Measurements from ENCODE around the gene STK39.
"Not testable (repeated sequence)": the region's sequence is repeated elsewhere in the genome, so short reads cannot be mapped to it uniquely, and the experiment has no call there.

The STK39 gene

DNA sequence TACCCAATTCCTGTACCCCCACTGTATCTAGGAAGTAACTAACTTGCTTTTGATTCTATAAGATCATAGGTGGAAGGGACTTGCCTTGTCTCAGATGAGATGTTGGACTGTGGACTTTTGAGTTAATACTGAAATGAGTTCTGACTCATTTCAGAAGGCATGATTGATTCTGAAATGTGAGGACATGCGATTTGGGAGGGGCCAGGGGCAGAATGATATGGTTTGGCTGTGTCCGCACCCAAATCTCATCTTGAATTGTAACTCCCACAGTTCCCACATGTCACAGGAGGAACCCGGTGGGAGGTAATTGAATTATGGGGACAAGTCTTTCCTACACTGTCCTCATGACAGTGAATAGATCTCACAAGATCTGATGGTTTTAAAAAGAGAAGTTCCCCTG is 165.9 kb downstream of the STK39 start:
- H3K36me3 ChIP-seq (ENCODE audit: control insufficient read depth in 4 of 4, insufficient read depth in 4 of 4, low read length in 3 of 4); DNase-seq; H3K27ac ChIP-seq (ENCODE audit: insufficient read depth in 1 of 2, low read depth in 1 of 2, low read length in 2 of 2, poor library complexity in 1 of 2, severe bottlenecking in 2 of 2); H3K27me3 ChIP-seq (replicated peaks in 2 of 5; ENCODE audit: control insufficient read depth in 4 of 5, insufficient read depth in 5 of 5, low read length in 4 of 5); H3K4me3 ChIP-seq (ENCODE audit: control insufficient read depth in 1 of 7, extremely low read depth in 1 of 7, insufficient read depth in 4 of 7, low read depth in 2 of 7, low read length in 6 of 7); CTCF ChIA-PET; H3K4me1 ChIP-seq (ENCODE audit: control extremely low read depth in 1 of 4, control insufficient read depth in 4 of 4, insufficient read depth in 4 of 4, low read length in 3 of 4): not testable (repeated sequence)
- WGBS (ENCODE audit: insufficient coverage): 100% methylated on average over 2 of the region's 3 CpGs
- POLR2A ChIA-PET: interaction anchor here (0.6 kb wide), 1 partner anchor 288 kb away, joined by 4 read pairs; no protein-coding TSS in a partner anchor
- peaks cover 0 to 15% (median 2%) of the 10 kb centered on the region in 5 experiments for H3K9me3 ChIP-seq (ENCODE audit: control extremely low read depth in 1 of 5, control insufficient read depth in 4 of 5, insufficient read depth in 2 of 5, low read depth in 1 of 5, low read length in 4 of 5)

DNA sequence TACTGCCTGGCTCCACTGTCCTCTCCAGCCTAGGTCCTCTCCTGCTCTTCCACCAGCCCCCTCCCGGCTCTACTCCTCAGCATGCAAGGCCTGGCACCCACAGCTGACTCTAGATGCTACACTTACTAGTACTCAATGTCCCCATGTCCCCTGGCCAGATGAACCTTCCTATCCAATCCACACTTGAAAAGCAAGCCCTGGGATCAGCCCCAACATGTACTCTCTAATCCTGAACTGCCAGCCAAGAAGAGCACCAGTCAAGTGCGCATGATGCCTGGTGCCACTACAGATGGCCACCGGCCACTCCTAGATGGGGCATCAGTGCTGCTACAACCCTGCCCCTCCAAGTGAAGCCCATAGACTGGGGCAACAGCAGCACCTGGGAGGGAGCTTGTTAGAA is 168.2 kb downstream of the STK39 start:
- DNase-seq: no peak
- 100% methylated on average over 3 of the region's 3 CpGs for WGBS (ENCODE audit: insufficient coverage)
- H3K4me1 ChIP-seq (ENCODE audit: control extremely low read depth in 1 of 4, control insufficient read depth in 4 of 4, insufficient read depth in 4 of 4, low read length in 3 of 4): no peaks in the 10 kb centered on the region
- POLR2A ChIA-PET: no interaction called here
- H3K36me3 ChIP-seq (ENCODE audit: control insufficient read depth in 4 of 4, insufficient read depth in 4 of 4, low read length in 3 of 4): peaks cover 0 to 11% (median 4%) of the 10 kb centered on the region in 4 experiments
- H3K9me3 ChIP-seq (ENCODE audit: control extremely low read depth in 1 of 5, control insufficient read depth in 4 of 5, insufficient read depth in 2 of 5, low read depth in 1 of 5, low read length in 4 of 5): peaks cover 0 to 15% (median 2%) of the 10 kb centered on the region in 5 experiments
- CTCF ChIA-PET: no interaction called here
- no peak overlapping the region for H3K4me3 ChIP-seq (ENCODE audit: control insufficient read depth in 1 of 7, extremely low read depth in 1 of 7, insufficient read depth in 4 of 7, low read depth in 2 of 7, low read length in 6 of 7)
- no peak overlapping the region for H3K27ac ChIP-seq (ENCODE audit: insufficient read depth in 1 of 2, low read depth in 1 of 2, low read length in 2 of 2, poor library complexity in 1 of 2, severe bottlenecking in 2 of 2)
- H3K27me3 ChIP-seq (replicated peaks in 2 of 5; ENCODE audit: control insufficient read depth in 4 of 5, insufficient read depth in 5 of 5, low read length in 4 of 5): no peaks in the 10 kb centered on the region

DNA sequence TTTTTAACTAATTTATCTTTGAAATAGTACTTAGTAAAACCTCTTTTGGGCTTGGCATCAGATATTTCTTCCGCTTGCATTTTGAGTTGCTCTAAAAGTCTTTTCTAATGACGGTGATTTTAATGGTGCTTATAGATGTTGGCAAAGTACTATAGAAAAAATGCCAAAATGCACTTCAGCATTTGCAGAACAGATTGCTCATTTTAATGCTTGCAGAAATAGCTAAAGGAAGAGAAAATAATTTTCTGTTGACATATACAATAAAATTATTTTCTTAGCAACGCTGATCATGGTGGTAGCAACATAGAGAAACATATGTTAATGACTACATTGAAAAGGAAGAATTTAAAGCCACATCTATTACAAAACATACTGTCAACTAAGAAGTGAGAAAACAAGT is 170.7 kb downstream of the STK39 start:
- Histone ChIP-seq H3K9me3 (ENCODE audit: control extremely low read depth in 1 of 5, control insufficient read depth in 4 of 5, insufficient read depth in 2 of 5, low read depth in 1 of 5, low read length in 4 of 5) (peaks cover 0 to 7% (median 0%) of the 10 kb centered on the region in 5 experiments), H3K36me3 (ENCODE audit: control insufficient read depth in 4 of 4, insufficient read depth in 4 of 4, low read length in 3 of 4) (peaks cover 0 to 15% (median 7%) of the 10 kb centered on the region in 4 experiments), H3K4me1 (ENCODE audit: control extremely low read depth in 1 of 4, control insufficient read depth in 4 of 4, insufficient read depth in 4 of 4, low read length in 3 of 4) (no peaks in the 10 kb centered on the region), H3K27ac (ENCODE audit: insufficient read depth in 1 of 2, low read depth in 1 of 2, low read length in 2 of 2, poor library complexity in 1 of 2, severe bottlenecking in 2 of 2) (no peak overlapping the region), H3K4me3 (ENCODE audit: control insufficient read depth in 1 of 7, extremely low read depth in 1 of 7, insufficient read depth in 4 of 7, low read depth in 2 of 7, low read length in 6 of 7) (no peak overlapping the region), H3K27me3 (replicated peaks in 2 of 5; ENCODE audit: control insufficient read depth in 4 of 5, insufficient read depth in 5 of 5, low read length in 4 of 5) (no peaks in the 10 kb centered on the region)
- no peak for DNase-seq
- POLR2A ChIA-PET: no interaction called here
- CTCF ChIA-PET: no interaction called here
- no CpG with 5 or more reads among the region's 3 CpGs for WGBS (ENCODE audit: insufficient coverage)

DNA sequence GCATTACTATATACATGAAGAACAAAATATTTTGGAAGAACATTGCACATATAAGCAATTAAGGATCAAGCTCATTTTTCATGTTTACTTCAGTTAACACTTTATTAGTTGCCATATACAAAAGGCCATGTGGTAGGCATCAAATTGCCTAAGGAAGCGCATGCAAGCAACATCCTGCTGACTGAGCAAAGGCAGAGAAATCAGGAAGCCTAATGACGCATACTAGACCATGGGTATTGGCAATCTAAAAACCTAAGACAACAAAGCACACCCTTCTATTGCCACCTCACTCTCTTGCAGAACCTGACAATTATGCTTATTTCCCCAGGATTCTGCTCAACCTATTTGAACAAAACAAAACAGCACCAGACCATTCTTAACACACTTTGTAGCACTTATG is 171.9 kb downstream of the STK39 start:
- Histone ChIP-seq H3K4me1 (ENCODE audit: control extremely low read depth in 1 of 4, control insufficient read depth in 4 of 4, insufficient read depth in 4 of 4, low read length in 3 of 4) (no peaks in the 10 kb centered on the region), H3K36me3 (ENCODE audit: control insufficient read depth in 4 of 4, insufficient read depth in 4 of 4, low read length in 3 of 4) (peaks cover 0 to 17% (median 7%) of the 10 kb centered on the region in 4 experiments), H3K9me3 (ENCODE audit: control extremely low read depth in 1 of 5, control insufficient read depth in 4 of 5, insufficient read depth in 2 of 5, low read depth in 1 of 5, low read length in 4 of 5) (peaks cover 0 to under 1% (median 0%) of the 10 kb centered on the region in 5 experiments), H3K4me3 (ENCODE audit: control insufficient read depth in 1 of 7, extremely low read depth in 1 of 7, insufficient read depth in 4 of 7, low read depth in 2 of 7, low read length in 6 of 7) (no peak overlapping the region), H3K27ac (ENCODE audit: insufficient read depth in 1 of 2, low read depth in 1 of 2, low read length in 2 of 2, poor library complexity in 1 of 2, severe bottlenecking in 2 of 2) (no peak overlapping the region), H3K27me3 (replicated peaks in 2 of 5; ENCODE audit: control insufficient read depth in 4 of 5, insufficient read depth in 5 of 5, low read length in 4 of 5) (no peaks in the 10 kb centered on the region)
- POLR2A ChIA-PET: no interaction called here
- no peak for DNase-seq
- CTCF ChIA-PET: interaction anchor here (1.4 kb wide), 1 partner anchor 12 kb away, joined by 4 read pairs; no protein-coding TSS in a partner anchor
- WGBS (ENCODE audit: insufficient coverage): 100% methylated on average over 2 of the region's 2 CpGs

DNA sequence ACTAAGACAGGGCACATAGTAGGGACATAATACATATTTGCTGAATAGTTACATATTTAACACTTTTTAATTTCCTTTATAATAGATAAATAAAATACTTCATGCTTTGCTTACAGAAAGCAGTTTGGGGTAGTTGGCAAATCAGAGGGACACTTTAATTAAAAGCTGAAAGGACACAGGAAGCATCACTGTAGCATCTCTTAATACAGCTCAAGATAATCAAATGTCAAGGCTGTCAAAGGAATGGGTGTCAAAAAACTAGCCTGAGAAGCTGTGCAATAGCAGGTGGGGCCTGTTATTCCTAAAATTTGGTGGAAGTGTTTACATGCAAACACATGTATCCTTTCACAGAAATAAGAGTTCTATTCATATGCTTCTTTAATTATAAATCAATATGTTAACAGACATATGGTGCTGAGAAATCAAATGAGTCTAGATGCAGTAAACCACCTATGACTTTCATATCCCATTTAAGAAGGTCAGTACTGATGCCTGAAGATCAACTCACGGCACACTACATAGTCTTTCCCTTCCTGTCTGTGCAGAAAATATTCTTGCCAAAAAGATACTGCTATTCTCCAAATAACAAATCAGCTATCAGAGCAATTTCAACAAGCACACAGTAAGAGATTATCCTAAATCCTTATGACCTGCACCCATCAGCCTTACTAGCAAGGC is 174.6 kb downstream of the STK39 start:
- DNase-seq: no peak
- Histone ChIP-seq H3K4me3 (ENCODE audit: control insufficient read depth in 1 of 7, extremely low read depth in 1 of 7, insufficient read depth in 4 of 7, low read depth in 2 of 7, low read length in 6 of 7) (no peak overlapping the region), H3K36me3 (ENCODE audit: control insufficient read depth in 4 of 4, insufficient read depth in 4 of 4, low read length in 3 of 4) (peaks cover 0 to 22% (median 9%) of the 10 kb centered on the region in 4 experiments), H3K27me3 (replicated peaks in 2 of 5; ENCODE audit: control insufficient read depth in 4 of 5, insufficient read depth in 5 of 5, low read length in 4 of 5) (no peaks in the 10 kb centered on the region), H3K9me3 (ENCODE audit: control extremely low read depth in 1 of 5, control insufficient read depth in 4 of 5, insufficient read depth in 2 of 5, low read depth in 1 of 5, low read length in 4 of 5) (peaks cover 0 to 2% (median 0%) of the 10 kb centered on the region in 5 experiments), H3K27ac (ENCODE audit: insufficient read depth in 1 of 2, low read depth in 1 of 2, low read length in 2 of 2, poor library complexity in 1 of 2, severe bottlenecking in 2 of 2) (no peak overlapping the region), H3K4me1 (ENCODE audit: control extremely low read depth in 1 of 4, control insufficient read depth in 4 of 4, insufficient read depth in 4 of 4, low read length in 3 of 4) (no peaks in the 10 kb centered on the region)
- ChIA-PET CTCF (interaction anchor here (0.9 kb wide), 1 partner anchor 18 kb away, joined by 3 read pairs; no protein-coding TSS in a partner anchor), POLR2A (no interaction called here)
- 100% methylated on average over 1 of the region's 1 CpG for WGBS (ENCODE audit: insufficient coverage)

DNA sequence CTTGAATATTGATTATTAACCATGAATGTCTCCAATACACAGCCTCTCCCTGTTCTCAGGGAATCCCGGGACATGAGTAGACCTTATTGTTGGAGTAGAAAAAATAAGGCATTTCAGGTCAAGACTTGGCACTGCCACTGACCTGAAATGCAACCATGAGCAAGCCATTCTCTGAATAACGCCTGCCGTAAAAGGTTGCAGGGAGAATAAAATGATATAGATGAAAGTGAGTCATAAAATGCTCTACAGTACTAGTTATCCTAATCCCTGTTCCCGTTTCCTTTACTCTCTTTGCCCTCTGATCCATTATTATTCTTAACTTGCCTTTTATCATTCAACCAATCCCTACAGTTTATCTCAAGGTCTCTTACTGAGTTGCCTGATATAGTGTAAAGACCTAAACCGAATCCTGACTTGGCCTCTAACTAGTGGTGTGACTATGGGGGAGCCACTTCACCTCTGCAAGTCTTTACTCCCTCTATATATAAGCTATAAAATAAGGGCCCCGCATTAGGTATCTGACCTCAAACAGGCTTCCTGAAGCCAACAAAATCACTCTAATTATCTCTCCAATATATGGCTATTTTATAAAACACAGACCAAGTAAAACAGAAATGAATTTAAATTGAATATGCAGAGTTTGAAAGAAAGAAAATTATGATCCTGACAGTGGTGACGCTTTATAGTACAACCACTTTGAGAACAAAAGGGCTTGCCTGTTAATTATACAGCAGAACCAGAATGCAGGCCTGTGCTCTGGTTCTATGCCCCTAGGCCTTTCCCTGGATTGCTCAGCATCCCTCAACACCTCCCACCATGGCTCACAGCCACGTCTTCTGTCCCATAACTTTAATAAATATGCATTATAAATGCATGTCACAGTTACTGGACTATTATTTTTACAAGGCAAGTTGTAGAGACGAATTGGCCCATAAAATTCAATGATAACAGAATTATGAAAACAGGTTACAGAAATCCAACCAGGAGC is 183.1 kb downstream of the STK39 start:
- H3K36me3 ChIP-seq (ENCODE audit: control insufficient read depth in 4 of 4, insufficient read depth in 4 of 4, low read length in 3 of 4): peaks cover 8 to 19% (median 17%) of the 10 kb centered on the region in 4 experiments
- no peaks in the 10 kb centered on the region for H3K4me1 ChIP-seq (ENCODE audit: control extremely low read depth in 1 of 4, control insufficient read depth in 4 of 4, insufficient read depth in 4 of 4, low read length in 3 of 4)
- no peaks in the 10 kb centered on the region for H3K27me3 ChIP-seq (replicated peaks in 2 of 5; ENCODE audit: control insufficient read depth in 4 of 5, insufficient read depth in 5 of 5, low read length in 4 of 5)
- CTCF ChIA-PET: interaction anchor here (1.3 kb wide), 1 partner anchor 67 kb away, joined by 3 read pairs; no protein-coding TSS in a partner anchor
- no peak for DNase-seq
- H3K4me3 ChIP-seq (ENCODE audit: control insufficient read depth in 1 of 7, extremely low read depth in 1 of 7, insufficient read depth in 4 of 7, low read depth in 2 of 7, low read length in 6 of 7): no peak overlapping the region
- H3K9me3 ChIP-seq (ENCODE audit: control extremely low read depth in 1 of 5, control insufficient read depth in 4 of 5, insufficient read depth in 2 of 5, low read depth in 1 of 5, low read length in 4 of 5): peaks cover 0 to 2% (median 0%) of the 10 kb centered on the region in 5 experiments
- no peak overlapping the region for H3K27ac ChIP-seq (ENCODE audit: insufficient read depth in 1 of 2, low read depth in 1 of 2, low read length in 2 of 2, poor library complexity in 1 of 2, severe bottlenecking in 2 of 2)
- POLR2A ChIA-PET: no interaction called here
- WGBS (ENCODE audit: insufficient coverage): 100% methylated on average over 2 of the region's 9 CpGs

DNA sequence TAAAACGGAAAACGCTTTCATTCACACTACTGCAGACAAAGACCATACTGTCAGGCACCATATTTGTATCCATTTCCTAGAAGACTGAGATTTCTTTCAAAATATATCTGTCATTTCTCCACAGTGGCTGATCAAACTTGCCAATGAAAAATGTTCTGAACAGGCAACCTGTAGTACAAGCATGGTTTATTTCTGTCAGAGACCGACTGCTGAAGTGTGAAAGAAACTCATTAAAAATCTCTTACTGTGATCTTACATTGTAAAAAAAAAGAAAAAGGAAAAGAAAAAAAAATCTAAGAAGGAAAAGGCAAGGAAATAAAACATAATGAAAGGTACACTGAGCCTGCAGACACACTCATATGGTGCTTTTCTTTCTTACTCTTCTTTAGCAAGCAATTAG is 184.5 kb downstream of the STK39 start:
- H3K36me3 ChIP-seq (ENCODE audit: control insufficient read depth in 4 of 4, insufficient read depth in 4 of 4, low read length in 3 of 4): peaks cover 8 to 23% (median 15%) of the 10 kb centered on the region in 4 experiments
- POLR2A ChIA-PET: no interaction called here
- CTCF ChIA-PET: no interaction called here
- H3K9me3 ChIP-seq (ENCODE audit: control extremely low read depth in 1 of 5, control insufficient read depth in 4 of 5, insufficient read depth in 2 of 5, low read depth in 1 of 5, low read length in 4 of 5): no peaks in the 10 kb centered on the region
- H3K4me3 ChIP-seq (ENCODE audit: control insufficient read depth in 1 of 7, extremely low read depth in 1 of 7, insufficient read depth in 4 of 7, low read depth in 2 of 7, low read length in 6 of 7): no peak overlapping the region
- DNase-seq: no peak
- H3K27ac ChIP-seq (ENCODE audit: insufficient read depth in 1 of 2, low read depth in 1 of 2, low read length in 2 of 2, poor library complexity in 1 of 2, severe bottlenecking in 2 of 2): no peak overlapping the region
- H3K4me1 ChIP-seq (ENCODE audit: control extremely low read depth in 1 of 4, control insufficient read depth in 4 of 4, insufficient read depth in 4 of 4, low read length in 3 of 4): no peaks in the 10 kb centered on the region
- WGBS (ENCODE audit: insufficient coverage): 100% methylated on average over 2 of the region's 3 CpGs
- no peaks in the 10 kb centered on the region for H3K27me3 ChIP-seq (replicated peaks in 2 of 5; ENCODE audit: control insufficient read depth in 4 of 5, insufficient read depth in 5 of 5, low read length in 4 of 5)

Measured in common myeloid progenitor, CD34-positive (primary cell).